ENCODE measurements around the gene HOXD4.

HOXD4 gene

DNA sequence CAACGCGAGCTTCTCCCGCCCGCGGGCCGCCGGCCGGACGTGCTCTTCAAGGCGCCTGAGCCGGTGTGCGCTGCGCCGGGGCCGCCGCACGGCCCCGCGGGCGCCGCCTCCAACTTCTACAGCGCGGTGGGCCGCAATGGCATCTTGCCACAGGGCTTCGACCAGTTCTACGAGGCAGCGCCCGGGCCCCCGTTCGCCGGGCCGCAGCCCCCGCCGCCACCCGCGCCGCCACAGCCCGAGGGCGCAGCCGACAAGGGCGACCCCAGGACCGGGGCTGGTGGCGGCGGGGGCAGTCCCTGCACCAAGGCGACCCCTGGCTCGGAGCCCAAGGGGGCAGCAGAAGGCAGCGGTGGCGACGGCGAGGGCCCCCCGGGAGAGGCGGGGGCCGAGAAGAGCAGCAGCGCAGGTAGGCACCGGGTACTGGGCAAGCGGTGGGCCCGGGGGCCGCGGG, 43.6 kb upstream of the HOXD4 start:
- Histone ChIP-seq H3K36me3 (no peaks in the 10 kb centered on the region), H3K4me3 (no peak overlapping the region), H3K27me3 (peaks cover 19 to 99% of the 10 kb centered on the region in 2 donors), H3K4me1 (peaks cover 0 to 47% (median 37%) of the 10 kb centered on the region in 4 donors), H3K27ac (no peak overlapping the region), H3K9me3 (no peaks in the 10 kb centered on the region)
- no peak for TF ChIP-seq CTCF (IDR thresholded peaks at IDR 0.05)
- DNase-seq, result no peak
- intact Hi-C loops (cut with DNase I; ENCODE audit: low total_unique reads), result no loop called here

GRCh38 chr2:176109192-176109901, 42.0 kb upstream of the HOXD4 start:
- Histone ChIP-seq H3K27me3 (peaks cover 19 to 99% of the 10 kb centered on the region in 2 donors), H3K4me3 (no peak overlapping the region), H3K27ac (no peak overlapping the region), H3K9me3 (no peaks in the 10 kb centered on the region), H3K4me1 (peaks cover 0 to 40% (median 33%) of the 10 kb centered on the region in 4 donors), H3K36me3 (no peaks in the 10 kb centered on the region)
- DNase-seq, result no peak
- no peak for TF ChIP-seq CTCF (IDR thresholded peaks at IDR 0.05)
- intact Hi-C loops (cut with DNase I; ENCODE audit: low total_unique reads), result no loop called here

- intact Hi-C loops (cut with DNase I; ENCODE audit: low total_unique reads), result loop anchor here (10.0 kb wide), 1 partner anchor 1035 kb away; no protein-coding TSS in a partner anchor
- Histone ChIP-seq H3K4me3 (no peak overlapping the region), H3K27ac (no peak overlapping the region), H3K36me3 (no peaks in the 10 kb centered on the region), H3K9me3 (no peaks in the 10 kb centered on the region), H3K4me1 (peaks cover 0 to 34% (median 27%) of the 10 kb centered on the region in 4 donors), H3K27me3 (peaks cover 19 to 99% of the 10 kb centered on the region in 2 donors)
- DNase-seq, result no peak
- no peak for TF ChIP-seq CTCF (IDR thresholded peaks at IDR 0.05)
Observed at GRCh38 chr2:176109946-176110345, 41.4 kb upstream of the HOXD4 start.

DNA sequence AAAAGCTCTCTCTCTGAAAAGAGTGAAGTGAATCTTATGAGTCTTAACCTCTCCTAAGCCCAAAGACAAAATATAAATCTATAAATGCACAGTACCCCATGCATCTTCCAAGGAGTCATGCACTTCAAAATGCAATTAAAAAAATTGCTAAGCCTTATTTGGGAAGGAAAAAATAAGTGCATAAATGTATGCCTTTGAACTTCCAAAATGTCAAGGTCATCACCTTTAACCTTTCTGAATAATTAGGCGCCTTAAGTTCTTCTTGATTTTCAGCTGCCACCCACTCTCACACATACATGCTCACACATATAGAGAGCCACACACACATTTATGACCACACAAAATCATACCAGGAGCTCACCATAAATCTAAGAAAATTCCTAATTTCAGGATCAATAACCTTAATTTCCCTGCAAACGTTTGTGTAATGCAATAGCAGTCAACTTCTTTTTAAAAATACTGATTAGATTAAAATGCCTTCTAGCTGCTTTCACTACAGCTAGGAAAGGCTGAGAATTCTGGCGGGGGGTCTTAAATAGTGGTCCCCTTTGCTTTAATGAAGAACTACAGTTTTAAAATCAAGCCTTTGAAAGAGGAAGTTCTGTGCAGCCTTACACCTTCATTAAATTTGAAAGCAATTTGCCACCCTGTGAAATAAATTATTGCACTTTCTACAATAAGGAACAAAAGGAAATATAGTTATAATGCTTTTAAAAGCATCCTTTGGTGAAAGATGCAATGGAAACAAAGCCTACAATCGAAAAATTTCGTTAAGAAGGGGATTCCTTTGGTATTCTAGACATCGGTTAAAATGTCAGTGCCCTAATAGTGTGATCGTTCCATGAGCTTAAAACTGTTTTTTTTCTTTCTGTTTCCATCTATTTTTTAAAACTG, 40.7 kb upstream of the HOXD4 start:
- Histone ChIP-seq H3K4me3 (no peak overlapping the region), H3K36me3 (no peaks in the 10 kb centered on the region), H3K27me3 (peaks cover 19 to 99% of the 10 kb centered on the region in 2 donors), H3K27ac (no peak overlapping the region), H3K4me1 (peaks cover 0 to 30% (median 25%) of the 10 kb centered on the region in 4 donors), H3K9me3 (no peaks in the 10 kb centered on the region)
- intact Hi-C loops (cut with DNase I; ENCODE audit: low total_unique reads), result loop anchor here (10.0 kb wide), 1 partner anchor 1034 kb away; no protein-coding TSS in a partner anchor
- no peak for DNase-seq
- TF ChIP-seq CTCF (IDR thresholded peaks at IDR 0.05), result no peak

DNA sequence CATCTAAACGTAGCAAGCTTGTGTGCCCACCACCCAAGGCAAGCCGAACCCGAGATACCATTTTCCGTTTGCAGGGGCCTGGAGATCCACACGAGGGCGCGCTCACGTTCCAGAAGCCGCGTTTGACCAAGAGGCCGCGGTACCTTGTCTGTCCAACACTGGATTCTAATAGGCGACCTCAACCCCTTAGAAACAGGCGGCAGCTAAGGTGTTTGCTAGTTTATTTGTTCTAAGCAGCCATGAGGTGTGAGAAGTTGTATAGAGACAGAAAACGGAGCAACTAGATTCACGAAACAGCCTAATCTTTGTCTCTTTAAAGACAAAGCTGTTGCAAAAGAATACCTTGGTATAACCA, 40.1 kb upstream of the HOXD4 start:
- intact Hi-C loops (cut with DNase I; ENCODE audit: low total_unique reads), result loop anchor here (10.0 kb wide), 1 partner anchor 1034 kb away; no protein-coding TSS in a partner anchor
- TF ChIP-seq CTCF (IDR thresholded peaks at IDR 0.05), result peak; percentile 26 to 37
- Histone ChIP-seq H3K27ac (no peak overlapping the region), H3K36me3 (no peaks in the 10 kb centered on the region), H3K4me3 (no peak overlapping the region), H3K27me3 (peaks cover 17 to 99% of the 10 kb centered on the region in 2 donors), H3K9me3 (no peaks in the 10 kb centered on the region), H3K4me1 (peaks cover 0 to 34% (median 28%) of the 10 kb centered on the region in 4 donors)
- DNase-seq, result no peak
